GM19043 (cell line): ENCODE data around the gene PFDN1.
A peak's percentile ranks its signal among the peaks of the same experiment; 100 is the strongest.

Source experiments
- ATAC-seq: cut with Tn5 transposase; IDR thresholded peaks from one replicate; pipeline ENCODE4 v1.9.1; 2021; ENCODE audit warnings: low read depth; ENCODE audit not compliant: unreplicated experiment

Gene PFDN1

DNA sequence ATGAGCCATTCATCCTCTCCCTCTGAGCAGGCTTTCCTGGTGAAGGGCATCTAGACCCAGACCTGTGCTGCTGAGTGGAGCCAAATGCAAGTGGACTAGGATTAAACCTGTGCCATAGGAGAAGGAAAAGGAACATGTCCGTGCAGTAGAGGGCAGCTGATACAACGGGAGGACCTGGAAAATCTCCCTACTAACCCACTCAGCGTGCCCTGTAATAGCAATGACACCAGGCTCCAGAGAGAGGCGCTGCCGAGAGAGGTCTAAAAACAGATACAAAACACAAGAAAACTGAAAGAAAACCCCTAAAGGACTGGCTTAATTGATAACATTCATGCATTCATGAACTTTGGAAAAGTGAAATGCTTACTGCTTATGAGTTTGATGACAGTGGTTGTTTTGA is 60.8 kb downstream of the PFDN1 start:
- ATAC-seq = no peak

DNA sequence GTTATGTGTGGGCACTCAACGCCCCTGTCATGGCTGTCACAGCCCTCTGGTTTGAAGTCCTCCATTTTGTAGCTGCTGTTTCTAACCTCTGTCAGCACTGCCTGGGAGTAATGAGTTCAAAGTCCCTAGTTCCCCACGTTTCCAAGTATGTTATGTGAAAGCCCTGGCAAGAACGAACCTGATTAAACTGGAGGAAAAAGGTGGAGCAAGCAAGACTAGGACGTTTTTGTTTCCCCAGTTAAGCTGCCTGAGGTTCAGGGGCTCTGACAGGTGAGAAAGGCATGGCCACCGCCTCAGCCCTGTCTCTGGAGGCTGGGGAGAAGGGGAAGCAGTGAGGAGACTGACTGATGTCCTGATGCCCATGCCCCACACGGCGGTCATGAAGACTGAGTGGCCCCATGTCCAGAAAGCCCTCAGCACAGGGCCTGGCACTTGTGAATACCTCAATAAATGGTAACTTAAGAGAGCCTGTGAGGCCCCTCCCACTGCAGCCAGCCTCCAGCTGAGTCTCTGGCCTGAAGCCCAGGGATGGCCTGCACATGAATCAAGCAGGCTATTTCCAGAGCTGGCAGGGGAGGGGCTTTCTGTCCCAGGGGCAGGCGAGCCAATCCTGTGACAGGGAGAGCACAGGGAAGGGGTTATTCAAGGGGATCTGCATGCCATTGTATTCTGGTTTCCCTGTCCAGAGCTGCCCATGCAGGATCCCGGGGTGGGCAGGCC is 61.8 kb downstream of the PFDN1 start:
- no peak for ATAC-seq

DNA sequence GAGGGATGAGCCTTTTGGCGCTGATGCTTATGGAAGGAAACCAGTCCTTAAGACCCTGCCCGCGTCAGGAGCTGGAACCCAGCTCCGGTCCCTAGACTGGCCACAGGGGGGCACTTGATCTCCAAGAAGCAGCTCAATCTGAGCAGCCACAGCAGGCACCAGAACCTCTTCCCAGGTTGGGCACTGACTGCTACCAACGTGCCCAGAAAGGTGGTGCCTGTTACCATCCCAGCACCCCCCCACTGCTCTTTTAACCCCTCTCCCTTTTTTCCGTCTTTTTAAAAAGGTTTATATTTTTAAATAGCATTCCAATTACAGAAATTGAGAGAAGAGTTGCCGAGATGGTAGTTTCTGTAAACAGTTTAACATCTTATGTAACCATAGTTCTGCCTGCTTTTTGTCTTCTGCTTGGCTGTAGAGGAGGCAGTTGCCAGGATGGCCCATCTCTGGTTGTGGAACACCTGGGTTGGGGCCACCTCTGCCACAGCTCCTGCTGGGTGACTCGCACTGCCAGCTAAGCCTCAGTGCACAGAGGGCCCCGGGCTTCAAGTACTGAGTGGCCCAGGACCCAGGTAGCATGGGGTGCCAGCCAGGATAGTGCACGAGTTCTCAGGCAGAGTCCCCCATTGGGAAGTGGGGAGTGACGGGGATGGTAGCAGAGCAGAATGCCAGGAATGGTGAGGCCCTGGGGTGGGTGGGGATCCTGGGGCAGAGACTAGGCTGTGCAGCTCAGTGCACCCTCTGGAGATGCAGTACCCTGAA is 62.8 kb downstream of the PFDN1 start:
- ATAC-seq = no peak

DNA sequence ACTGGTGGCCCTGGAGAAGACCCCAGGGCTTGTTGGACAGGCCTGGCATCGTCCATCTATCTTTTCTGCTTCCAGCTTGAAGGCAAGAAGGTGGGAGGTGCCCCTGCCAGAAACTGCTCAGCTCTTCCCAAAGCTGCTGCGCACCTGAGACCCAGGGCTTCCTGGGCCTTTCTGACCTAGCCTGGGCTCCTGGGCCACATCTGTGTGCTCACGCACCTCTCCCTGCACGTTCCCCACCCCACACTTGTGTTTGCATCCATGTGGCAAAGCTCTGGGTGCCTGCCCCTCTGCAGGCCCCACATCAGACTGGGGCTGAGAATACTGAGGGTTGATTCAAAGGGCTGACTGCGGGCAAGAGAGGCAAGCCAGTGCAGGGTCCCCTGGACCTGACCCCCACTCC is 63.4 kb downstream of the PFDN1 start:
- no peak for ATAC-seq

DNA sequence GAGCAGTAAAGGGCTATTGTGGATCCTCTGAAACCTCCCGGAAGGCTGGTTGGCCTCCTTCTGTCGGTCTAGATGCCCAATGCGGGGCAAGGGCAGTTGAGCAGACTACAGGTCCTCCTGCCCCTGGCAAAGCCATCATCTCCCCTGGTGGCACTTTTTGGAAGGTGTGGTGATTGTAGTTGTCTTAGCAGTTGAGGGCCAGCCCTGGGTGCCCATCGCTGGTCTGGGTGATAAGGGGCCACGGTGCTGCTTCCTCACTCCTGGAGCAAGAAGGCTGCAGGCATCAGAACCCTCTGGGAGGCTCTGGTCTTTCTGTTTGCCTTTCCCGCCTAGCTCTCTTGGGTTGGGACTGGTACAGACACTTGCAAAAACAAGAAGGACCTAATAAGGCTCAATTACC is 64.1 kb downstream of the PFDN1 start:
- ATAC-seq = no peak

DNA sequence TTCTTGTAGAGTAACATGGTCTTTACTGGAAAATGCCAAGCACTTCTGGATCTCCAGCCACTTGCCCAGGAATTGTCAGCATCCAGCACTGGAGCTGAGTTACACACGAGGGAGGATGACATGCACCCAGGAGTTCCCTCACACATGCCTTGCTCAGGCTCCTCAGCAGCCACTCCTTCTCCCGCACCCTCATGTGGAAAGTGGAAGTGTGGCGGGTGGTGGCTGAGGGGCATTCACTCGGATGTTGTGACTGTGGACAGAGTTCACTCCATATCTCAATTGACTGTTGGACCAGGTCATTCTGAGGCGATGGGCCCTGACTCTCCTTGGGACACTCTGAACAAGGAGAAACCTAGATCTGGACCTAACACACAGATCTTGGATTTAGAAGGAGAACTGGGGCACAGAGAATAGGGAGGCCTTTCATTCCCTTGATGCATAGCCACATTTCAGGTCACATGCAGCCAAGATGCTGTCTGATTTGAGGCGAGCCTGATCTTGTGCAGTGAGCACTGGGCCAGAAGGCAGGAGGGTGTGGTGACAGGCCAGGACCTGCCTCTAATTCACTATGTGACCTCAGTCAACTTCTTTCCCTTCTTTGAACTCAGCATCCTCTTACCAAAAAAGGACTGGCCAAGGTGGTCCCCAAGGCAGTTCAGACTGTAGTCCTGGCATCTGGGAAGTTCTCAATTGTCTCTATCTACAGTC is 65.9 kb downstream of the PFDN1 start:
- no peak for ATAC-seq

DNA sequence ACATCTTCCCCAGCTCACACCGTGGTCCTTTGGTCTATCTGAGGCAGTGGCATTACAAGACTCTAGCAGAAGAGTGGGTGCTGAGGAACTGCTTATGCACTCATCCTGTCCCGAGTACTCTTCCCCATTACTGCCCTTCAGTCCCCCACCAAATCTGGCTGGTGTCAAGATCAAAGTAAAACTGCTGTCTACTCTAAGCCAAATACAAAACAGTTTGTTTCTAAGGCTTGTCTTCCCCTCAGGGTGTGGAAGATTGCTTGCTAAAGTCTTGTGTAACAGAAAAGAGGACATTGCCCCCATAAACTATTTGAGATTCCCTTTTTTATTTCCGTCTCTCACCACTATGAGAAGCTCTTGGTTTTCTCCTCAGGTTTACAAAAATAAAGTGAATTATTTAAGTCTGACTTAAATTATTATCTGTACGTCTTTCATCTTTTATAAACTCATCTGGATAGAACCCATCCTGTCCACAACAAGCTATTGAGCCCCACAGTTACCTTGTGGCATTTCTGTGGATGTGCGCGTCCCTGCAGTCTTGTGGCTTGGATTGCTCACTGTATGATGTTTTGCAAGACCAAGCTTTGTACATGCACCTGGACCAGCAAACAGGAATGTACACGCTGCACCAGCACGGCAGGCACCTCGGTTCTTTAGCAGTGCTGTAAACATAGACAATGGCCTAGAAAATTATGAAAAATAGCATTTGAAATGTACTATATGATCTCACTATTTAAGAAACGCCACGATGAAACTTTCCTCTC is 66.9 kb downstream of the PFDN1 start:
- ATAC-seq = no peak

DNA sequence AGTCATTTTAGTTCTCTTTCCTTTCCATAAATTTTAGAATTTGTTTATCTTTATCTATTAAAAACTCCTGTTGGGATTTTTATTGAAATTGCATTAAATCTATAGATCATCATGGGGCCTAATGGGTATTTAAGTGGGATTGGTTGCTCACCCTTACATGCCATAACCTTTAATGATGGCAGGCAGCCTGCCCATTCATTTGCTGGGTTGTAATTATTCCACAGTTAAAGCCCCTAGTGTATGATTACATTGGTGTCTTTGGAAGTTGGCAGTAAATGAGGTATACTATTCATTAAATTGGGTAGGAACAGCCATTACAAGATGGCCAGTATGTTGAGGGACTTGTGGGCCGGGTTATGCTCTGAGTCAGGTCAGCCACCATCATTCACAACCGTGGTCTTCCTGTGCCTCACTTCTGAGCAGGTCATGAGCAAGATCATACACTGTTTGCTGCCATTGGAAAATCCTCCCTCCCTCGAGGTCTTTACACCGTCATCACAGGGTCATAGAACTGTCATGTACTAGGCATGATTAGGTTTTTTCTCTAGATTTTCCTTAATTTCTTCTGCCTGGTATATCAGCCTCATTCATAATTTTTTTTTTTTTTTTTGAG is 68.4 kb downstream of the PFDN1 start:
- ATAC-seq = no peak

DNA sequence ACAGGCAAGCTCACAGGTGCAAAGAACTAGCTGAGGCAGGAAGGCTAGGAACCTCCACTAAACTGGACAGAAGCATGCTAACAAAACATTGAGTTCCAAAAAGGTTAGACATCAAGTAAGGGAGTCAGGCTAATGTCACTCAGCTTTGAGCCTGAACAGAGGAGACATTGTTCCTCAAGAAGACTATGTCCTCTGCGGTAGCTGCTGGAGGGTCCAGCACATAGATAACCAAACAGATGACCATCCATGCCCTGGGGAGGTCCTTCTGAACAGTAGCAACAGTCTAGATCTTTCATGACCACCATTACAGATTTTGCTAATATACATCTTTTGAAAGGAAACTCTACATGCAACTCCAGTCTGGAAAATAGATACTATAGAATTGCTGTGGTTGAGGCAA is 70.2 kb downstream of the PFDN1 start:
- no peak for ATAC-seq

DNA sequence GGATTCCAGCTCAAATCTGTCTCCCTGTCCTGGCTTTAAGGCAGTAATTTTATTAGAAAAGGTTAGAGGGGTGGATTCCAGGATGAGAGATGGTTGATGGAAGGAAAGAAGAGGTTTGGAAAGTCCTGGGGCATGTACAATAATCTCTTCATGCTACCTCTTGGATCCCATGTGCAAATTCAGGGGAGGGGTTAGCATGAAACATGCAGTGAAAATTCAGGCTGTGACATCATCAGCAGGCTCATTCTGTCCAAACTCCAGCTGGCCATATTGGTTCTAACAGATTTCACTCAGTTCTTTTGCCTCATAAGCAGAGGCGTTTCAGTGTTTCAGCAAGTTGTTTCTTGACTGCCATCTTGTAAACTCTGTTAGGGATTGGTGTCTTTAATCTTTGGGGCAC is 72.5 kb downstream of the PFDN1 start:
- no peak for ATAC-seq

DNA sequence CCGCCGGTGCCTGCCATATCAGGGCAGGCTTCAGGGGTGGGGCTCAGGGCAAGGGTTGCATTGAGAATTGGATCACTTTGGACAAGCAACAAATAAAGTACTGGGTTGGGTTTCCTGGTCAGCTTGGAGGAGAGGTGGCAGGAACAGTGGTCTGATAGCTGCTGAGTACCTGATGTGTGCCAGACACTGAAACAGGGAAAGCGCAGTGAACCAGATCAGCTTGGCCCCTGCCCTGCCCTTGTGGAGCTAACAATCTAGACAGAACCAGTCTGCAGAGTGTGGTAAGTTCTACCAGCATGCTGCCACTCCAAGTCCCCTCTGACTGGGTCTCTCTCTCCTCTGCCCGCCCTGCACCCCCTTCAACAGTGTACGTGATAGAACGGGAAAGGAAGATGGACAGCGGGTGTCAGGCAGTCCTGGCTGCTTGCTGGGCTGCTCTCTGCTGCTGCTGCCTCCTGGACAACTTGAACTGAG is 74.5 kb downstream of the PFDN1 start:
- no peak for ATAC-seq

DNA sequence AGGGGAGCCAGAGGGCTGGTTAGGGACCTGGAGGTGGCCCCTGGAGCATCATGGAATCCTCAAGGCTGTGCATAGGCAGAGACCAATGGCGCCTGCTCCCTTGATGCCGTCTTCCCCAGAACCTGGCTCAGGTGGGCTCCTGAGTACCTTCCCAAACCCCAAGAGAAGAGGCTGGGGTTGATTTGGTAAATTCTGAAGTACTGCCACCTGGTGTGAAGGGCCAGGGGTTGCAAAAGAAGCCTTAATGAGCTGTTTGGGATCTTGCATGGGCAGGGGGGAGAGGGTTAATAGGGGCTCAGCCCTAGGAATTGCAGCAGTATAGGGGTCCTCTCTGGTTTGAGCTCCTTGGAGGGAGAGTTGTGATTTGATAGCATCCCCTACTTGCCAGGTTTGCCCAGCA is 75.9 kb downstream of the PFDN1 start:
- no peak for ATAC-seq

DNA sequence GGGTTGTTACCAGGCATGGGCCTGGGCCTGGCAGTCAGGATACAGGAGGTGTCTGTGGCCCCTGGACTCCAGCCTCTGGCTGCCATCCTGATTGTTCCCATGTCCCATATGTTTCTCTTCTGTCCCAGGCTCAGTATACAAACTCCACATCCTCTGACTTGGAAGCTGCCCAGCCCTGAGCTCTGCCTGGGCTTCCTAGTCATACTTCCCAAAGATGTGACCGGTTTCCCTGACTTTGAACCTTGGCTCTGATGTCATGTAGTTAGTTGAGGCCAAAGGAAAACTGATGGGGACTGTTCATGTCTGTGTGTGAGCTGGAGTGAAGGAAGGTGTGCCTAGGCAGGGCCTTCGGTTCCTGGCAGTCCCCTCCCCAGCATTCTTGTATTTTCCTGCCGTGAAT is 77.5 kb downstream of the PFDN1 start:
- ATAC-seq = no peak

DNA sequence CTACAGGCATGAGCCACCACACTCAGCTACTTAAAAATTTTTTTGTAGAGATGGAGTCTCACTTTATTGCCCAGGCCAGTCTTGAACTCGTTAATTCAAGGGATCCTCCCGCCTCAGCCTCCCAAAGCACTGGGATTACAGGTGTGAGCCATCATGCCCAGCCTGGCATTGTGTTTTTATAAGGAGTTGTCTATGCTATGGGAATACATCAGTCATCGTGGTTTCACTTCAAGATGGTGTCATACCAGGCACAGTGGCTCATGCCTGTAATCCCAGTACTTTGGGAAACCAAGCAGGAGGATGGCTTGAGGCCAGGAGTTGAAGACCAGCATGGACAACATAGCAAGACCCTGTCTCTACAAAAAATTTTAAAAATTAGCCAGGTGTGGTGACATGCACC is 78.2 kb downstream of the PFDN1 start:
- no peak for ATAC-seq

DNA sequence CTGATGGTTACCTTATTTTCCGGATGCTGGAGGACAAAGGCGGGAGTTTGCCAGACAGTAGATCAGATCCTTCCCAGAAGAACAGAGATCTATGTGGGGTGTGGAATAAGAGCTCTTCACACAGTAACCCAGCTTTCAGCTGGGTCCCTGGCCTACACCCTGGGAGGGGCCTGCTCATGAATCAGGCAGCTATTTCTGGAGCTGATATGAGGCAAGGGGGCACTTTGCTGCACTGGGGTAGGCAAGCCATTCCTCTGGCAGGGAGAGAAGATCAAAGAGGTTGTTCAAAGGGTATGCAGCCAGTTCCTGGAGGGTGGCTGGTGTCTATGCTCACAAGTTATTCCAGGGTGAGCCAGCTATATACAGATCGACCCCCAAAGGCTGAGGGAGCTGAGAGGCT is 79.3 kb downstream of the PFDN1 start:
- ATAC-seq = no peak

DNA sequence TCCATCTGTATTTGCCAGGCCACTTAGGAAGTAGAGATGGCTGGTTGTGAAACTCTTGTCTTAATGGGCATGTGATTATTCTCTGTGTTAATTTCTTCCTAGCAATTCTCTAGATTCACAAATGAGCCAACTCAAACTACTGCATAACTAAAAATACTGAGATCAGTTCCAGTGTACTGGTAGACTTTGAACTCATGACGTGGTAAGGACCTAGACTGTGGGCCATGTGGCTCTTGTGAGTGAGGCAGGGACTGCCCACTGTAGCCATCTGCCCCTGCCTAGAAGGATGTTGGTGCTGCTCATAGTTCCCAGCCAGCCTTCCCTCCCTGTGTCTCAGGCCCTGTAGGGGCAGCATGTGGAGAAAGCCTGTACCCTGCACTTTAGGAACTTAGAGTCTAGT is 80.5 kb downstream of the PFDN1 start:
- ATAC-seq = no peak

DNA sequence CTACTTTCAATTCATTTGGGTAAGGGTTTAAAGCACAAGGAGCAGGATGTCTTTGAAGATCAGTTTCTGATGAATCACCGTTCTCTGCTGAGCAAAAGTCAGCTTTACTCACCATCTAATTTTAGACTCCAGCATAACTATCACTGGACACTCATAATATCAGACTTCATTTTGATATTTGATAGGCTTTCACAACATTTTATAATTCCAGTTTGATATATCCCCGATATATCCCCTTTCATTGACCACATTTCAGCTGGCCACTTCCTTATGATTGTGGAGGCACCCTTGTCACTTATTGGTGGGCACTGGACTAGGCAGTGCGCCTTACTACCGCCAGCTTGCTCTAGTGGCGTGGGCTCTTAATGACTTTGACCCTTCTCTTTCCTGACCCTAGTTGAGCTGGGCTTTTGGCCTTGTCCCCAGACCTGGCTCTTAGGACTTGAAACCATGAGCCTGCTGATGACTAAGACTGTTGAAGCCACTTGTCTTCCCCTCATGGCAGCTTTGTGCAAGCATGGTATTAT is 81.1 kb downstream of the PFDN1 start:
- no peak for ATAC-seq

DNA sequence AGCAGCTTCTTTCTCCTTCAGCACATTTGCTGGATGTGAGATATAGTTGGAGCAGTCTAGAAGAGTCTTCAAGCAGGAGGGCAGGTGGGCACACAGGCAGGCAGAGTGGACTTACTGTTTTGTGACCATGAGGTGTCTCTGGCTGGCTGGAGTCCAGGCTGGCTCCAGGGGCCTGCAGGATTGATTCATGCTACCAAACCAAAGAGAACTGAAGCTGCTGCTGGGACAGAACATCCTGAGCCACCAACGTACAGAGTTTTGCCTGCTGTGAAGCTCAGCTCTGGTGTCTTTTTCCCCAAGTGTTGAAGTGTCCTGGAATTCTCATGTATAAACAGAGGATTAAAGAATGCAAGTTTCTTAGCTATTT is 82.2 kb downstream of the PFDN1 start:
- ATAC-seq = no peak

DNA sequence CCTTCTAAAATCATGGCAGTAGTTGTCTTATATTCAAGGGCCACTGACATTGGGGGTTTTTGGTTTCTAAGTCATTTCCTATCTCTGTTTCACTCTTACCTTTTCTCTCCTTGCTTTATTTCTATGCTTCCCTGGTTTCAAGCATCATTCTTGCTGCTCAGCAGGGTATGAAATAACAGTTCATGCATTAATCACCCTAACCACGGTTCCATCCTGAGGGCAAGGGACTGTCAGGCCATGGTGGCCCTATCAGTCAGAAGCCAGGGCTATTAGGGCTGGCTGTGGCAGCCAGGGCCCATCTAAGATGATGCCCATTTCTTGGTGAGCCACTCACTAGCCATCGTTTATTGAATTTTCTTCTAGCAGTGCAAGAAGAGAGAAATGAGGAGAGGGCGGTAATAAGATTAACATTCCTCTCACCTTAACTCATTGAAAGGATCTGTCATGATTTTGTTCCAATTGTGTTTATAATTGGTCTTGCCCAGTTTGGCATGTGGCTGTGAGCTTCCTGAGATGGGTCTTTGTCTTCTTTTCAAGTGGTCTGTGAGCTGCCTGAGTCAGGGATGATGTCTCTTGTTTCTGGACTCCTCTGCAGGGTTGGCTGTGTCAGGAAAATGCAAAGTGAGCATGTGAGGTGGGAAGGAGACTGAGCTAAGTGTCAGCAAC is 82.7 kb downstream of the PFDN1 start:
- ATAC-seq = peak; percentile 57
